CD4-positive, alpha-beta T cell treated with Interleukin-17A for 4 hours (primary cell): ENCODE measurements around the gene CBLN1.

ENCODE experiments used
- DNase-seq: peaks from one replicate; pipeline ENCODE4 v3.0.0-alpha.2; 2020; ENCODE audit warnings: mixed read lengths

Gene CBLN1

DNA sequence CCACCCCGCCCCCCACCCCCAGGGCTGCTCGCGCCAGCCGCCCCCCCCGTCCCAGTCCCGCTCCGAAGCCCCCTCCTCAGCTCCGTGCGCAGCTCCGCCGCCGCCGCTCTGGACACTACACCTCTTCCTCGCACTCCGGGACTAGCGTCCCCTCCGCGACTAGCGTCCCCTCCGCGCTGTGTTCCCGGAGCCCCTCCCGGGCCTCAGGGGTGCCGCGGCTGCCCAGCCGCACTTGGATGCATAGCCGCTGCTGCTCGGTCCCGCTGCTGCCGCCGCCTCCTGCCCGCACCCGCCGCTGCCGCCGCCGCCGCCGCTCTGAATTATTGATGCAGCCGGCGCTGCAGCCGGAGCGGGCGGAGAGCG lies at the start of gene CBLN1:
TSS of gene CBLN1 (minus strand) at position 359 of the 363 bp plus-strand sequence. CDS start 373 bp downstream, outside the sequence.
- no peak for DNase-seq

DNA sequence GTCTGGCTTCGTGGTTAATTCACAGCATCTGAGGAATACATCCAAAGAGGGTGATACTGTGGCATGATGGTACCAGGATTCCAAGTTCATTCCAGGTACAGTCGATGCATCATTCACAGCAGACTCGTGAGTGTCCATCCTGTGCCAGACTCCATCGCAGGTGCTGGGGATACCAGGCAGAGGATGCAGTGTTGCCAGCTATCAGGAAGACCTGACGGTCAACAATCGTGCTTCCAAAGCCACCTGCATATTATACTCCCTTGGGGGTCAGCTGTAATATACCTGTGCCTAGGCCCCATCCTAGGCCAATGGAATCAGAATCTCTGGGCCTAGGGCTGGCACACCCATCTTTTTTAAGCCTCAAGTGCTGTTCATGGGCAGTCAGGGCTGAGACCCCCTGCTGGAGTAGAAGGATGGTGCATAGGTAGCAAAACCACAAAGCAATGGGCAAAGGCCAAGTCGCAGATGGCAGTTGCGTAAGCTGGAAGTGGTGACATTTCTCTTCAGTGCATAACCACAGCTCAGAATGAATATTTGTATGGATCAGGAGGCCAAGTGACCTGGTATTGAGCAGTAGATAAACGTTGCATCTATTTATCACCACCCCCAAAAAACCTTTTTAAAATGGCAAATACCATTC lies 49.0 kb upstream of the CBLN1 start:
- no peak for DNase-seq

DNA sequence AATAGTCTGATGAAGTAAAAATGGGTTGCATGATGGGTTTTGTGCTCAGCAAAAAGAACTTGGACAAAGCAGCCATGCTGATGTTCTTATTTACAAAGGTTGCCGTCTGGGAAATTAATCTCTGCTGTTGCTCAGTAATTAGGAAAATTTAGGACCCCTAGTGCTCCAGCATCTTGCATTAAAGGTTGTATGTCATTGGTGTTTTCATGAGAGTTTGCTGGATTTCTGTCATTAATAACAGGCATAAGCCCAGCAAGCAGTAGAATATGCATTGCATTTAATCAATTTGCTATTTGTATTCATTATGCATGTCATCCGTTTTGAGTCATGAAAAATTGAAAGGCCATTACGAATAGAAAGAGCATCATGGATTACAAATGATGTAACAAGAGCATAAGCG lies 46.7 kb upstream of the CBLN1 start:
- DNase-seq = no peak

DNA sequence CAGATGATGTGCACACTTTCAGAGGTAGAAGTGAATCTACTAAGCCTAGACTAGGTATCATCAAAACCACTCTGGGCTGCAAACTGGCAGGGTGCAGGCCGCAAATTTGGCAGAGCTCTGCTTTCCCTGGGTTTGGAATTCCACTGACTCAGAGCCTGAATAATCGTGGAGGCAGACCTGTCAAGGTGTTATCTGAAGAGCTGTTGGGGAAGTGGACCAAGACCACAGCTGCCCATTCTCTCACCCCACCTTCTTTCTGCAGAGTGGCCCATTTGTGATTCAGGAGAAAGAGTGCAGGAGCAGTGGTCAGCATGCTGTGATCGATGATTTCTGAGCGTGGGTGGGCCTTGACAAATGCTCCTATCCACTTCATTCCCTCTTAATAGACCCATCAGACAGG lies 45.8 kb upstream of the CBLN1 start:
- DNase-seq = no peak

DNA sequence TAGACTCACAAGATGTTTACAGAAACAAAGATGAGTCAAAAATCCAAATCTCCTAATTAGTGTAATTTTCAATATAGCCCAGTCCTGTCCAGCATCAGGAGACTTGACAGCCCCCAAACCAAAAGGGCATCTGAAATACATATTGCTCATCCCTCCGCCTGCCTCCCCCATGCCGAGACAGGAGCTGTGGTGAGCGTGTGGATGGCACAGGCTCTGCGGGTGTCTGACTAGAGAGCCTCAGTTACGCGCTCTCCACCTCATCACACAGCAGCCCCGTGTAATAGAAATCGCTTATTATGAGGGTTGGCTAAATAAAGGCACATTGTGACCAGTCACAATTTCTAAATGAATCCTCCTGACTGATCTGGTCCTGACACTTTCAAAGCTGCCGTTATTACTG lies 43.1 kb upstream of the CBLN1 start:
- no peak for DNase-seq

DNA sequence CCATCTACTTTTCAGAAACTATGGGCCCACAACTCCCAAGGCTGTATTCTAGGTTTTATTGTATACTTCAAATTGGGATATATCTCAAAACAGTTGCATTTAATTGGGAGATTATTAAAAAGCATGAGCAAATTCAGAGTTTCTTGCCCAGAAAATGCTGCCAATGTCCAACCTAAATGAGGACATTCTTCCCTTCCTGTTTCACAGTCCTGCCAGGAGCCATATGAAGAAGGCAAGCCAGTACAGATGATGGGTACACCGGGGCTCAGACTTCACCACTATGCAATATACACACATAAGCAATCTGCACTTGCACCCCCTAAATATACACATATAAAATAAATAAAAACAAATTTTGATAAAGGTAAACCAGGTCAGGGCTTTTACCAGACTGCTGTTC lies 34.0 kb upstream of the CBLN1 start:
- DNase-seq = no peak

DNA sequence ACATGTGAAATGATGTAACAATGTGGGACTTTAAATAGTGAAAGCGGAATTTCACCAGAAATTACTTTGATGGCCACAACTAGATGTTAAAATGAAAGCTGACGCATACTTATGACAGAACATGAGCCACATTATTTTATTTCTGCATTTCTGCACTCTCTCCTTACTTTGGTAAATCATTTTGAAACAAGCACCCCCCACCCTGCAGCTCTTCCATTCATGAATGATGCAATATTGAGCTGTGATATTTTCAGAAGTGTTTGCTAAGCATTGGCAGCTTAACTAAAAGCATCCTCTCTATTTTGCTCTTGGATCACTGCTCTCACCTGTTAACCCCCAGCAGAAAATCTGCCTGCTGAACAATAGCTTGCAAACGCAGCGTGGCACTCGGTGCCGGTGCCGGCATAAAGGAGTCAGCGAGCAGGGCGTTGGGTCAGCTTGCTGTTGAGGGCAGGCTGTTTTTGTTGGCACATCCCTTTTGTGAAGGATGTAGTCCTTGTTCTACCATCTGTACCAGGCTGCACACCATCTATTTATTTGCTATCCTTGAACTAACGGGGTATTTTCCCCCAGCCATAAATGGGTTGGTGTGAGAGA lies 30.8 kb upstream of the CBLN1 start:
- DNase-seq = no peak

DNA sequence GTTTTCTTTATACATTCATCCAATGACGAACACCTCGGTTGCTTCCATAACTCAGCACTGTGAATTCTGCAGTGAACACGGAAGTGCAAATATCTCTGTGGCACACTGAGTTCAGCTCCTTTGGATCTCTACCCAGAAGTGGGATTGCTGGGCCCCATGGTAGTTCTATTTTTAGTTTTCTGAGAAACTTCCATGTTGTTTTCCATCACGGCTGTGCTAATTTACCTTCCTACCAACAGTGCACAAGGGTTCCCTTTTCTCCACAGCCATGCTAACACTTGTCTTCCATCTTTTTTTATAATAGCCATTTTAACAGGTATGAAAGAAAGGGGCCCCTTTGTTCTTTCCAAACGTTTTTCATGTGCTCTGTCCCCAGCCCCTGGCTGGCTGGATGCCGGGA lies 30.2 kb upstream of the CBLN1 start:
- no peak for DNase-seq

DNA sequence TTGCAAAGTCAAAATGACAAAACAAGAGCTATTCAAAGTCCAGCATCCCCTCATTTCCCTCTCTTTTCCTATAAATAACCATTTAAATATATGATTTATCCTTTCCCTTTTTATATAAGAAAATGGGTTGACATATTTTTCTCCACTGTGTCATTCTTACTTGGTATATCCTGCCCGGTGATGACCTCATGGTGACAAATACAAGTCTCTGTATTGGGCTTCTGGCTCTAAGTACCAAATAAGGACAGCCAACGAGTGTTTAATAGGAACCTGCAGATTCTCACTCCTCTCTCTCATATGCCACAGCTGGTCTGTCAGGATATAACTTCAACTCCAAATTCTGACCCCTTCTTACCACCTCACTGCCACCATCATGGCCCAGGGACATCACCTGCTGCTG lies 25.5 kb upstream of the CBLN1 start:
- DNase-seq = no peak

DNA sequence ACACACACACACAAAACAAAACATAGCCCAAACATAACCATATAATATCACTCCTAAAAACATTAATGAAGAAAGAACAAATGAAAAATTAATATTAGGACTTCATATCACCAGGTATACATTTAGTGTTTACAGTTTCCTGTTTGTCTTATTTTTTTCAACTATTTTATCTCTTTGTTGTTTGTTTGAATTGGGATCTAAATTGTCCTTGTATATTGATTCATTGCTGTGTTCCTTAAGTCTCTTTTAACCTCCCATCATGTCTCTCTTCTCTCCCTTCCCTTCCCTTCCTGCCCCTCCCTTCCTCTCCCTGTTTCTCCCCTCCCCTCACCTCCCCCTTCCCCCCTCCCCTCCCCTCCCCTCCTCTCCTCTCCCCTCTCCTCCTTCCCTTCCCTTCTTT lies 23.8 kb upstream of the CBLN1 start:
- DNase-seq = no peak

DNA sequence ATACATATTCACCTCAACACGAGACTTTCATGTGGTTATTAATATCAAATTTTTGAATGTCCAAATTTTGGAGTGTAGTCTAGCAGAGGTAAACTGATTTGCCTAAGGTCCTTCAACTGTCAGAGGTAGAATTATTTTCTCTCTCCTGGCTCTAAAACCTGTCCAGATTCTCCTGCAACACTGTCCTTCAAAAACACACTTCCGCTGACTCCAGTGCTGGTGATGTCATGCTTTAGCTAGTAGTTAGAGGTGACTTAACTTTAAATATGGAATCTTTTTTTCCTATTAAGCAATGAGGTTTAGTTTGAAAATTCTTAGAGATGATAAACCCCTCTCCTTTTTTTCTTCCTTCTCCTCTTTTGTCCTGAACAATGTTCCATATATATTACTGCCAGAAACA lies 10.8 kb upstream of the CBLN1 start:
- no peak for DNase-seq

DNA sequence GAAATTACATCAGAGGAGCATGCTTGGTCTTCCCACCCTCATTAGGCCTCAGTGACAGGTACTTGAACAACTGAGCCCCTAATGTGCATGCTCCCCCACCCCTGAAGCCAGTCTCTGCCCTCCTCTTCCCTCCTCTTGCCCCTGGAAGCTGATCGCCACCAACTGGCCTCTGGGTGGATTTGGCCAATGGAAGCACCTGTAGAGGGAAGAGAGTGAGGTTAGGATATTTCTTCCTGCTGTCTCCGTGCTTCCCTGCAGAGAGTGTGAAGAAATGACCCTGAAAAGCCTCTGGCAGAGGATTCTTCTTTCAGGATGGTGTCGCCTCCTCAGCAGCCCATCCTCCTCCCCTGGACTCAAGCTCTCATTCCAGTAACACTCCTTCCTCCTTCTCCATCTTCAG lies 5.9 kb upstream of the CBLN1 start:
- DNase-seq = no peak

DNA sequence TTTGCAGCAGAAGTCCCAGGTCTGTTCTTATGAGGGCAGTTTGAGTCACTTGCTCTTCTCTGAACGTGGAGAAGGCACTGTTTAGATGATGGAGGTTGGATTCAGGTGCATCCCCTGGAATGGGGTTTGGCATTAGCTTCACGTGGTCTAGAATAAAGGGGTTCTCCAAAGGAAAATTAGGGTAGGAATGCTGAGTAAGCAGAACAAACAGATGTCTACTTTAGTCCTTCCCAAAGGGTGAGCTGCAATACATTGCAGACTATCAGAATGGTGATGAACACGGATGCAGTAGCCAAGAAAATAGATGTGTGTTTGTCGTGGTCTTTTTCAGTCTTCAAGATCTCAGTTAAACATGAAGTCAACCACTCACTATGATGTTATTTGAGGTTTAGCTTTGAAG lies 3.3 kb upstream of the CBLN1 start:
- DNase-seq = no peak

DNA sequence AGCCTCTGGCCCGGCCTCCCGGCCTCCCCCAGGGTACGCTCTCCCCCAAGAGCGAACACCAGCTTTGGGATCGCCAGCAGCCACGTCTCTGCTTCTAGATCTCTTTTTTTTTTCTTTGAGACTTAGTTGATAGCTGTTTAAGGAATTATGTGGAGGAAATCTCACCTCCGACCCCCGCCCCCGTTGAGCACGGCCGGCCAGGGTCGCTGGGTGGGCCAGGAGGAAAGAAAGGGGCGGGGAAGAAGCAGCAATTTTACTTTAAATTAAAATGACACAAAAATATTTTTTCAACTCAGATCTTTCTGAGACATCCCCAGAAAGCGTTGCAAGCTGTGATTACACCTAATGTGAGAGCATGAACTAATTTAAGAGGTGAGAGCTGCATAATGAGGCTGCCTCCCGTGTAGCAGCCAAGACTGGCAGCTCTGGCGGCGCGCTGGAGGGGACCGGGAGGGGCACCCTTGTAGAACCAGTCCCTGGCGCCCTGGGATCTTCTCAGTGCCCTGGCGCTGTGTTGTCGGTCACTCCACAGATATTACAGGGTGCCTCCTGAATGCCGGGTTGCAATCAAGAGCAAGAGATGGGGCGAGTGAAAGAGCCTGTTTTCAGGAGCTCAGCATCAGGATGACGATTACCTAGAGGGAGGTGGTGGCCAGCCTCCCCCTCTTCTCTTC lies 1.9 kb upstream of the CBLN1 start:
- no peak for DNase-seq

DNA sequence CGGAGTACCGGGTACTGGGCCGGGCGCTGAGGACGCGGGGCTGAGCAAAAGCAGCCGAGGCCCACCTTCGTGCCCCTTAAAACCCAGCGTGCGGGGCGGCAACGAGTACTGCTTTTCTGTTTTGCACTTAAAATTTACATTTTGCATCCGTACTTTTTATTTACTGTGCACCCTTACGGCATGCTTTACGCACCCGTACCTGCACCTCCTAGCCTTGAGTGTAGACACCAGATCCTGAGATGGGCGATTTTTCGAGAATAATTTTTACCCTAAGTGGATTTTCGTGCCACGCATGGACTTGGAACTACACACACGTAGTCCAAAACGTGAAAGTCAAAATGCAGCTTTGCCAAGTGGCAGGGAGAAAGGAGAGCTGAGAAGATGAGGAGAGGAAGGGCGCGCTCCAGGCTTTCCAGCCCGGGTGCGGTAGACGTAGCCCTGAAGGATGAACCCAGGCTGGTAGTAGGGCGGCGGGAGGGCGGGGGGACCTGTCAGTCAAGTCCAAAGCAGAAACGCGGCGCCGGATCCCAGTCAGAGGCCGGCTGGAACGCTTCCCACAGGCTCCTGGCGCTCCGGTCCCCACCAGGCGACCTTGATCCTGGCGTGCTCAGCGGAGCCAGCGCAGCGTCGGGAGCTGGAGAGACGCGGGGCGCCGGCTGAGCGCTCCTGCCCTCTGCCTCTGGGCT lies 1.2 kb upstream of the CBLN1 start:
- DNase-seq = no peak

DNA sequence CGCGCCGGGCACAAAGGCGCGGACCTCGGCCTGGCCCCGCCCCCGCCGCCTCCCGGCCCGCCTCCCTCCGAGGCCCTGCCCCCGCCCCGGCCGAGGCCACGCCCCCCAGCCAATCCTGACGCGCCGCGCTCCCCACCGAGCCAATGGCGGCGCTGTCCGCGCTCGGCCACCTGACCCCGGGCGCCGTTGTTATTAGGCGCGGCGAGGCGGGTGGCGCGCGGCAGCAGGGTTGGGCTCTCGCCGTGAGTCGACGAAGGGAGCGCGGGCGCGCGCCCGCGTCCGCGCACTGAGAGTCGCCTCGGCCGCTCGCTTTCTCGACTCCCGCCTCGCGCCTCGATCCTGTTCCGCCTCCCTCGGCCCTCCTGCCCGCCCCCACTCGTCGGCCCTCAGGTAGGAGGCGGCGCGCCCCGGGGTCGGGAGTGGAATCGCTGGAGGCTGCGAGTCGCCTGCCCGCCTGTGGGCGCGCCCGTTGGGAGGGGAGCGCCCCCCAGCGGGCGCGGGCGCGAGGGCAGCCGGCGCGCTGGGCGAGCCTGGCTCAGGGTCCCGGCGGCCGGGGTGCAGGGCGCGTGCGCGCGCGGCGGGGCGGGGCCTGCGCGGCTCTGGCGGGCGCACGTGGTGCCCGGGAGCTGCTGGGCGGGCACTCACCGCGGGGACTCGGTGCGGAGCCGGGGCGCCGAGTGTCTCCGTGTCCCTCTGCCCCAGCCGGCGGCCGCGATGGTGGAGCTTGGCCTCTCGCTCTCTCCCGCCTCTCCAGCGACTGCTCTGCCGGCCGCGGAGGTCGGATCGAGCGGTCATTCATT lies 405 bp upstream of the CBLN1 start:
- peak; percentile 20 for DNase-seq

DNA sequence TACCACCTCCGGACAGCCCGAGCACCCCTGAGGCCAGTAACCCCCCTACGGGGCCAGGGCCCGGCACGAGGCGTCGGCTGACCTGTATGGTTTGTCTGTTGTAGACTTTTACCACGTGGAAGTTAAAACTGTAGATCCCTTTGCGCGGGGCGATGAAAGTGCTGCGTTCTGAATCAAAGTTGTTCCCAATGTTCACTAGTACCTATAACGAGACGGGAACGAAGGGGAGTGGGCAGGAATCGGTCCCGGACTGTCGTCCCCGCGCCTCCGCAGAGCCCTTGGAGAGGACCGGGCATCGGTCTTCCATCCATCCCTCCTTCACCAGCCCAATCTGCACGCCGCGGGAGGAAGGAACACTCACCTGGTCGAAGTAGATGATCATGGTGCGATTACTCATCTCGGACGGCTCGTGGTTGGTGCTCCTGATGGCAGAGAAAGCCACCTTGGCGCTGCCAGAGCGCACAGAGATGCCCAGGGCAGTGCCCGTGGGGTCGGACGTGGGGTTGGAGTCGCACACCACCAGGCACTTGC lies 732 bp downstream of the CBLN1 start:
- no peak for DNase-seq

DNA sequence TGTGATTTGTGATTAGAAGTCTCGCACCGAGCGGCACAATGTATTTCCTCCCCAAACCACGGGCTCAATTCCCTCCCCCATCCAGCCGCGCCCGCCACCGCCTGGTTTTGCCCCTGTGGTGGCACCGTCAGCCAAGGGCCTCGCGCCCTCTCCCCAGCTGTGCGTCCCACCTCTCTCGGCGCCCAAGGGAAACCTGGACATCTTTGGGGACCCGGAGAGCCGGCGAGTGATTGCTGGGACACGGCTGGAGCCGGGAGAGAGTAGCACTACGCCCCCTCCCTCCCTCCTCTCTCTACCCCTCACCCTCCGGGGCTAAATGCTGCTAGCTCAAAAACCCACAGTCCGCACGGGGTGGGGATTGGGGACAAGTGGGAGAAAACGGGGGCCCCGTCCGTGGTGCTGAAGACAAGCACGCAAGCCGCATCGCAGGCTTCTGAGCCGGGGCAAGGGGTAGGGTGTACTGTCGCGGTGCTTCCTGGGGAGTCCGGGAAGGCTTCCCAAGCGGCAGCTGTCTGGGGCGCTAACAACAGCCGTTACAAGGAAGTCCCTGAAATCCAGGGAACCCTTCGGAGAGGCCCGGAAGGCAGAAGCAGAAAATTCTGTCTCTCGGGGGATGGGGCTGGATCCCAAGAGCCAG lies 1.4 kb downstream of the CBLN1 start:
- no peak for DNase-seq

DNA sequence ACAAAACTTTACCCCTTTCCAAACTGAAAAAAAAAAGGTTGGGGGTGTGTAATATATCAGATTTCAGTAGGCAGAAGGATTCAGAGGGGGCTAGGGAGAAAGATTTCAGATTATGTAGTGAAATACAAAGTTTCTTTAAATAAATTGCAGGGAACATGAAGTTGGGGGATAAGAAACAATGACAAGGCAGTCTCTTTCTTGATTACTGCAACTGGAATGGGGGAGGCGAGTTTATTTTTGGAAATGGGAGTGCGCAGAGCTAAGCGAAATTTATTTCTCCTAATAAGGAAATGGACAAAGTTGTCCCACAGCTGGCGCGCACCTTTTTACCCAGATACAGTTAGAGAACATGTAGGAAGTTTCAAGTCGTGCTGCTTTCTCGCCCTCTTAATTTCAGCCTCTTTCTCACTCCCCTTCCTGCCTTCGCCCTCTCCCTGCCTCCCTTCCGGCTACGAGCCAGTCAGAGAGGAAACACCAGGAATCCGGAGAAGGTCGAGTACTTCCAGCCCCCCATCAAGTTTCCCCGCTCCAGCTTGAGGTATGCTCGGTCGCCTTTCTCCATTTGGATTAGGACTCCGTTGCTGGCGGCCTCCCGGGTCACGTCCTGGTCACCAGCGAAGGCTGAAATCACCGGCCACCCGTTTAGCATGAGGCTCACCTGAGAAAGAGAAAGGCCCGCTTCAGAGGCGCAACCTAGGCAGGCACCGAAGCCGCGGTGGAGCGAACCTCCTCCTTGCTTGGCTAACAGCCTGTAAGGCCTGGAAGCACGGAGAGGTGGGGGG lies 2.5 kb downstream of the CBLN1 start:
- no peak for DNase-seq

DNA sequence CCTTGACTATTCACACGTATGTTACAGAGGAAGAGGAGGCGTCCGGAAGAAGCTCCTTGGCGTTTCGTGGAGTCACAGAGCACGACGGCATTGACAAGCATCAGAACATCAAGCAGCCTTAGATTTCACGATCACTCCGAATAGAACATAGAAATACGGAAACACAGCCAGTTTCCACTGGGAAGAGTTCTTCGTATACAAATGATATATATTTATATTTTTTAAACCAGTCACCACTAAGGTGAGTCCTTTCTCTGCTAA lies 3.1 kb downstream of the CBLN1 start:
- no peak for DNase-seq

DNA sequence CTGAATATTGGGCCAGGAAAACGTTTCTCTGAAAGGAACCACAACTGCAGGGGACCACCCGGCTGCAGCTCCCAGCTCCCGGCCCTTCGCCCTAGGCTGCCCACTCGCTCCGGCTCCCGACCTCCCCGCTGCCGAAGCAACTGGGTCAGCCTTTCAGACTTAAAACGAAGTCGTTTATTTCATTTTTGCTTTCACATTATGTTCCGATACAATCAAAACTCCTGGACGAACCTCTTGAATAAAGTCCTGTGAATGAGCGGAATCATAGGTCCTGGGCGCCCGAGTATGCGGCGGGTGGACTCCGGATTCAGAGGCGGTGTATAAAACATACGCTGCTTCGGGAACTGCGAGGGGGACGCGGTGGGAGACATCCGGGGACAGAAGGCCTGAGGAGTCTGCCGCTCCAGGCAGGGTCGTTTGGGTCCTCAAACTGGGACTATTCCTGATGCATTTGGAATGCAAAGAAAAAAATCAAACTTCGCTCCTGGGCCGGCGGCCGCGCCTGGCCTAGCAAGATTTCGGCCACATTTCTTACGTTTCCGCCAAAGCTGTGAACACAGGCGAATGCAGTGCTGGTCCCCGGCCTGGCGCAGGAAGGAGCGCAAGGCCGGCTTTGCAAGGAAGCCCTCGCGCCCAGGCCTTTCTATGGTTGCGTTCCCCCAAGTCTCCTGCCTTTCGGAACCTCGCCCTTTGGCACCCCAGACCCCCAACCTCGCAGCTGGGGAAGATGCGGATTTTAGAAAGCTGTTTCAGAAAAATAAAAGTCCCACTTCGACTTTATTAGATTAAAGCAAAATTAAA lies 3.7 kb downstream of the CBLN1 start:
- no peak for DNase-seq
